GM23338 (cell line): ENCODE measurements around the gene LDHD. TPM values are rescaled to one million over a fixed set of nuclear protein-coding genes. Genes with fewer than 3 reads are reported as not detected.

Experiments used
- EZH2phosphoT487 ChIP-seq: fragments of 200-600 bp; sonication (generic); IDR thresholded peaks from one replicate; pipeline ENCODE4 v1.8.1; 2018; ENCODE audit warnings: antibody characterized with exemption; ENCODE audit not compliant: unreplicated experiment
- REST ChIP-seq: IDR thresholded peaks from one replicate; pipeline ENCODE4 v1.6.1; 2018; ENCODE audit warnings: antibody characterized with exemption; ENCODE audit not compliant: unreplicated experiment
- polyA plus RNA-seq: library from polyadenylated mRNA; unstranded; fragments of >200 nt; fragmentation: Nextera tagmentation; extraction: Ambion mirVana; gene quantifications from 2 replicates; pipeline ENCODE4 v1.2.1, GENCODE V29; 2016
- total RNA-seq: library from RNA; depleted of rRNA; stranded (reverse); fragments of >200 nt; shearing (Covaris generic); gene quantifications from 2 replicates; pipeline ENCODE4 v1.2.3, GENCODE V29; 2014
- TF ChIP-seq, protein P1 (sequence below): fragments of 250-450 bp; sonication (Bioruptor Pico); IDR thresholded peaks from 2 replicates; pipeline ENCODE4 v1.5.0; 2020; ENCODE audit warnings: mild to moderate bottlenecking, moderate library complexity

LDHD gene
- total and polyA plus RNA-seq, 2 experiments from 2014 or later: 5.0 to 7.7 TPM

DNA sequence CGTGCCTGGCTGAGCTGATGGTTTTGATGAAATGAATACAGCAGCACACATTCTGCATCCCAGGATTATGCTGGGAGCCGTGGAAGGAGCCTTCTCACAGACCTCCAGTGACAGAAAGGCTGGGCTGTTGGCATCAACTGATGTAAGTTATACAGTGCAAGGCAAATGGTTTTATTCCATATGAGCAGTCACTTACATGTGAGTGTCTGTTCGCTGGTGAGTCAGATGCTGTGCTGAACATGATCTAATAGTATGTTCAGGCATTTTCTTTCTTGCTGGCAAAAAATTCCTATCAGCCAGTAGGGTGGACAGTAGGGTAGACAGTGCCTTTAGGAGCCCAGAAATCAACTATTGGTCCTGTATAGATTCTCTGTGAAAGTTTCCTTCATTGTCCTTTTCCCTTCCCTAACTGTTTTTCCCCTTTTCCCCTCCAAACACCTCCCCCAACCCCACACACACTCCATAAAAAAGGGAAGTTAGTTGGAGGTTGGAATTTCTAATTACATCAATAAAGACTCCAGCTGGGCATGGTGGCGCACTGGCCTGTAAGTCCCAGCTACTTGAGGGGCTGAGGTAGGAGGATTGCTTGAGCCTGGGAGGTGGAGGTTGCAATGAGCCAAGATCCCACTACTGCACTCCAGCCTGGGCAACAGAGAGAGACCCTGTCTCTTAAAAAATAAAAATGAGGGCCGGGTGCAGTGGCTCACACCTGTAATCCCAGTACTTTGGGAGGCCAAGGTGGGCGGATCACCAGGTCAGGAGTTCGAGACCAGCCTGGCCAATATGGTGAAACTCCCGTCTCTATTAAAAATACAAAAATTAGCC, 36.2 kb downstream of the LDHD start (continued):
- TF ChIP-seq, protein P1, sequence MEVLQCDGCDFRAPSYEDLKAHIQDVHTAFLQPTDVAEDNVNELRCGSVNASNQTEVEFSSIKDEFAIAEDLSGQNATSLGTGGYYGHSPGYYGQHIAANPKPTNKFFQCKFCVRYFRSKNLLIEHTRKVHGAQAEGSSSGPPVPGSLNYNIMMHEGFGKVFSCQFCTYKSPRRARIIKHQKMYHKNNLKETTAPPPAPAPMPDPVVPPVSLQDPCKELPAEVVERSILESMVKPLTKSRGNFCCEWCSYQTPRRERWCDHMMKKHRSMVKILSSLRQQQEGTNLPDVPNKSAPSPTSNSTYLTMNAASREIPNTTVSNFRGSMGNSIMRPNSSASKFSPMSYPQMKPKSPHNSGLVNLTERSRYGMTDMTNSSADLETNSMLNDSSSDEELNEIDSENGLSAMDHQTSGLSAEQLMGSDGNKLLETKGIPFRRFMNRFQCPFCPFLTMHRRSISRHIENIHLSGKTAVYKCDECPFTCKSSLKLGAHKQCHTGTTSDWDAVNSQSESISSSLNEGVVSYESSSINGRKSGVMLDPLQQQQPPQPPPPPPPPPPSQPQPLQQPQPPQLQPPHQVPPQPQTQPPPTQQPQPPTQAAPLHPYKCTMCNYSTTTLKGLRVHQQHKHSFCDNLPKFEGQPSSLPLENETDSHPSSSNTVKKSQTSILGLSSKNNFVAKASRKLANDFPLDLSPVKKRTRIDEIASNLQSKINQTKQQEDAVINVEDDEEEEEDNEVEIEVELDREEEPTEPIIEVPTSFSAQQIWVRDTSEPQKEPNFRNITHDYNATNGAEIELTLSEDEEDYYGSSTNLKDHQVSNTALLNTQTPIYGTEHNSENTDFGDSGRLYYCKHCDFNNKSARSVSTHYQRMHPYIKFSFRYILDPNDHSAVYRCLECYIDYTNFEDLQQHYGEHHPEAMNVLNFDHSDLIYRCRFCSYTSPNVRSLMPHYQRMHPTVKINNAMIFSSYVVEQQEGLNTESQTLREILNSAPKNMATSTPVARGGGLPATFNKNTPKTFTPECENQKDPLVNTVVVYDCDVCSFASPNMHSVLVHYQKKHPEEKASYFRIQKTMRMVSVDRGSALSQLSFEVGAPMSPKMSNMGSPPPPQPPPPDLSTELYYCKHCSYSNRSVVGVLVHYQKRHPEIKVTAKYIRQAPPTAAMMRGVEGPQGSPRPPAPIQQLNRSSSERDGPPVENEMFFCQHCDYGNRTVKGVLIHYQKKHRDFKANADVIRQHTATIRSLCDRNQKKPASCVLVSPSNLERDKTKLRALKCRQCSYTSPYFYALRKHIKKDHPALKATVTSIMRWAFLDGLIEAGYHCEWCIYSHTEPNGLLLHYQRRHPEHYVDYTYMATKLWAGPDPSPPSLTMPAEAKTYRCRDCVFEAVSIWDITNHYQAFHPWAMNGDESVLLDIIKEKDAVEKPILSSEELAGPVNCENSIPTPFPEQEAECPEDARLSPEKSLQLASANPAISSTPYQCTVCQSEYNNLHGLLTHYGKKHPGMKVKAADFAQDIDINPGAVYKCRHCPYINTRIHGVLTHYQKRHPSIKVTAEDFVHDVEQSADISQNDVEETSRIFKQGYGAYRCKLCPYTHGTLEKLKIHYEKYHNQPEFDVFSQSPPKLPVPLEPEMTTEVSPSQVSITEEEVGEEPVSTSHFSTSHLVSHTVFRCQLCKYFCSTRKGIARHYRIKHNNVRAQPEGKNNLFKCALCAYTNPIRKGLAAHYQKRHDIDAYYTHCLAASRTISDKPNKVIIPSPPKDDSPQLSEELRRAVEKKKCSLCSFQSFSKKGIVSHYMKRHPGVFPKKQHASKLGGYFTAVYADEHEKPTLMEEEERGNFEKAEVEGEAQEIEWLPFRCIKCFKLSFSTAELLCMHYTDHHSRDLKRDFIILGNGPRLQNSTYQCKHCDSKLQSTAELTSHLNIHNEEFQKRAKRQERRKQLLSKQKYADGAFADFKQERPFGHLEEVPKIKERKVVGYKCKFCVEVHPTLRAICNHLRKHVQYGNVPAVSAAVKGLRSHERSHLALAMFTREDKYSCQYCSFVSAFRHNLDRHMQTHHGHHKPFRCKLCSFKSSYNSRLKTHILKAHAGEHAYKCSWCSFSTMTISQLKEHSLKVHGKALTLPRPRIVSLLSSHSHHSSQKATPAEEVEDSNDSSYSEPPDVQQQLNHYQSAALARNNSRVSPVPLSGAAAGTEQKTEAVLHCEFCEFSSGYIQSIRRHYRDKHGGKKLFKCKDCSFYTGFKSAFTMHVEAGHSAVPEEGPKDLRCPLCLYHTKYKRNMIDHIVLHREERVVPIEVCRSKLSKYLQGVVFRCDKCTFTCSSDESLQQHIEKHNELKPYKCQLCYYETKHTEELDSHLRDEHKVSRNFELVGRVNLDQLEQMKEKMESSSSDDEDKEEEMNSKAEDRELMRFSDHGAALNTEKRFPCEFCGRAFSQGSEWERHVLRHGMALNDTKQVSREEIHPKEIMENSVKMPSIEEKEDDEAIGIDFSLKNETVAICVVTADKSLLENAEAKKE: no peak
- no peak for TF ChIP-seq REST
- TF ChIP-seq EZH2phosphoT487: no peak
